Mesenchymal stem cell (in vitro differentiated cells and primary cell): ENCODE results near the gene COX6B2.

ENCODE experiments used
- DNase-seq: peaks from one replicate; pipeline ENCODE4 v3.0.0-alpha.2; 2013
- H2AFZ ChIP-seq: one replicate; pipeline ENCODE4 v1.6.1; 2013; ENCODE audit warnings: low read depth, mild to moderate bottlenecking, control low read depth, inconsistent platforms, low read length, moderate library complexity
- H2AK5ac ChIP-seq: 2 replicates; pipeline ENCODE4 v1.6.1; 2013; ENCODE audit warnings: low read length, moderate library complexity, mild to moderate bottlenecking, inconsistent platforms; ENCODE audit not compliant: severe bottlenecking
- H2BK120ac ChIP-seq: one replicate; pipeline ENCODE4 v1.6.1; 2013; ENCODE audit warnings: low read depth, mild to moderate bottlenecking, inconsistent platforms, low read length, moderate library complexity
- H2BK12ac ChIP-seq, 2 experiments: one replicate each; pipeline ENCODE4 v1.6.1; 2013; ENCODE audit warnings: inconsistent platforms in 2 of 2, low read length in 2 of 2, mild to moderate bottlenecking in 2 of 2, moderate library complexity in 2 of 2, control low read depth in 1 of 2
- H2BK15ac ChIP-seq: one replicate; pipeline ENCODE4 v1.6.1; 2013; ENCODE audit warnings: mild to moderate bottlenecking, low read depth, inconsistent platforms; ENCODE audit not compliant: poor library complexity, severe bottlenecking
- H2BK5ac ChIP-seq: 2 replicates; pipeline ENCODE4 v1.6.1; 2013; ENCODE audit warnings: low read depth, mild to moderate bottlenecking, low read length, control low read depth, inconsistent platforms; ENCODE audit not compliant: poor library complexity, severe bottlenecking
- H3K14ac ChIP-seq, 2 experiments: one replicate each; pipeline ENCODE4 v1.6.1; 2013; ENCODE audit warnings: inconsistent platforms in 2 of 2, low read length in 2 of 2, control low read depth in 1 of 2, mild to moderate bottlenecking in 1 of 2, moderate library complexity in 1 of 2
- H3K18ac ChIP-seq, 2 experiments: one replicate each; pipeline ENCODE4 v1.6.1; 2013; ENCODE audit warnings: inconsistent platforms in 2 of 2, low read length in 2 of 2, control low read depth in 1 of 2, low read depth in 1 of 2, mild to moderate bottlenecking in 1 of 2
- H3K23ac ChIP-seq, 2 experiments: one replicate each; pipeline ENCODE4 v1.6.1; 2013; ENCODE audit warnings: inconsistent platforms in 2 of 2, low read length in 2 of 2, mild to moderate bottlenecking in 2 of 2, moderate library complexity in 2 of 2, control low read depth in 1 of 2
- H3K27ac ChIP-seq: 2 replicates; pipeline ENCODE4 v1.5.1; 2013; ENCODE audit warnings: mild to moderate bottlenecking, moderate library complexity, low read length, control low read depth, inconsistent platforms; ENCODE audit not compliant: poor library complexity, severe bottlenecking
- H3K27me3 ChIP-seq, 2 experiments: 2 replicates each; pipeline versions ENCODE4 v1.6.1 to v1.7.0; 2013; ENCODE audit warnings: low read length in 2 of 2, mild to moderate bottlenecking in 2 of 2, moderate library complexity in 2 of 2, control low read depth in 1 of 2, inconsistent platforms in 1 of 2; ENCODE audit not compliant: control insufficient read depth in 1 of 2, insufficient read depth in 1 of 2
- H3K36me3 ChIP-seq, 2 experiments: 2 replicates each; pipeline versions ENCODE4 v1.6.1 to v1.7.0; 2013; ENCODE audit warnings: low read length in 2 of 2, control low read depth in 1 of 2, inconsistent platforms in 1 of 2, low read depth in 1 of 2, mild to moderate bottlenecking in 1 of 2; ENCODE audit not compliant: insufficient read depth in 2 of 2, control insufficient read depth in 1 of 2
- H3K4ac ChIP-seq, 2 experiments: one replicate each; pipeline ENCODE4 v1.6.1; 2013; ENCODE audit warnings: inconsistent platforms in 2 of 2, low read length in 2 of 2, mild to moderate bottlenecking in 2 of 2, moderate library complexity in 2 of 2, control low read depth in 1 of 2, low read depth in 1 of 2
- H3K4me1 ChIP-seq: 2 replicates; pipeline ENCODE4 v1.6.1; 2013; ENCODE audit warnings: low read depth, low read length, control low read depth; ENCODE audit not compliant: control insufficient read depth, insufficient read depth
- H3K4me2 ChIP-seq: 2 replicates; pipeline ENCODE4 v1.6.1; 2013; ENCODE audit warnings: low read length, mild to moderate bottlenecking, inconsistent platforms; ENCODE audit not compliant: poor library complexity, severe bottlenecking
- H3K4me3 ChIP-seq, 2 experiments: 2 replicates each; pipeline versions ENCODE4 v1.5.1 to v1.7.0; 2013; ENCODE audit warnings: low read length in 2 of 2, mild to moderate bottlenecking in 2 of 2, control low read depth in 1 of 2, low read depth in 1 of 2; ENCODE audit not compliant: insufficient read depth in 1 of 2
- H3K79me1 ChIP-seq: replicated peaks from 2 replicates; pipeline ENCODE4 v1.6.1; 2013; ENCODE audit warnings: mild to moderate bottlenecking, control low read depth, low read length, inconsistent platforms; ENCODE audit not compliant: poor library complexity, severe bottlenecking
- H3K9ac ChIP-seq: 2 replicates; pipeline ENCODE4 v1.7.0; 2013; ENCODE audit warnings: mild to moderate bottlenecking, low read length, moderate library complexity
- H3K9me3 ChIP-seq: 2 replicates; pipeline ENCODE4 v1.7.0; 2013; ENCODE audit warnings: mild to moderate bottlenecking, low read length; ENCODE audit not compliant: control insufficient read depth
- H4K8ac ChIP-seq: one replicate; pipeline ENCODE4 v1.6.1; 2013; ENCODE audit warnings: inconsistent platforms, mild to moderate bottlenecking, low read length, moderate library complexity
- H4K91ac ChIP-seq: one replicate; pipeline ENCODE4 v1.6.1; 2013; ENCODE audit warnings: mild to moderate bottlenecking, low read length, inconsistent platforms
- WGBS: methylation state at CpG from one replicate; pipeline ENCODE4 v1.1.7; 2013; ENCODE audit warnings: mixed read lengths; 5-methylcytosine and 5-hydroxymethylcytosine counted together

The COX6B2 gene

GRCh38 chr19:55305491-55305890 is 49.0 kb downstream of the COX6B2 start:
- H3K4me2 ChIP-seq = no peak overlapping the region
- H3K9me3 ChIP-seq = no peaks in the 10 kb centered on the region
- H3K27me3 ChIP-seq = no peaks in the 10 kb centered on the region
- H3K27ac ChIP-seq = no peak overlapping the region
- no peak overlapping the region for H2AK5ac ChIP-seq
- no peak overlapping the region for H2BK5ac ChIP-seq
- no peak overlapping the region for H3K23ac ChIP-seq
- peak; percentile 30 for DNase-seq
- H3K36me3 ChIP-seq = peaks cover 46 to 66% of the 10 kb centered on the region in 2 experiments
- no peak overlapping the region for H3K14ac ChIP-seq
- no peak overlapping the region for H3K18ac ChIP-seq
- H2BK15ac ChIP-seq = no peak overlapping the region
- WGBS = 83% methylated on average over 9 of the region's 9 CpGs
- no peaks in the 10 kb centered on the region for H3K79me1 ChIP-seq
- H2BK12ac ChIP-seq = no peak overlapping the region
- H4K8ac ChIP-seq = no peak overlapping the region
- H4K91ac ChIP-seq = no peak overlapping the region
- no peak overlapping the region for H3K4ac ChIP-seq
- H3K4me1 ChIP-seq = peaks cover 11% of the 10 kb centered on the region
- H2BK120ac ChIP-seq = no peak overlapping the region
- H3K4me3 ChIP-seq = no peak overlapping the region
- H3K9ac ChIP-seq = no peak overlapping the region
- H2AFZ ChIP-seq = no peak overlapping the region

DNA sequence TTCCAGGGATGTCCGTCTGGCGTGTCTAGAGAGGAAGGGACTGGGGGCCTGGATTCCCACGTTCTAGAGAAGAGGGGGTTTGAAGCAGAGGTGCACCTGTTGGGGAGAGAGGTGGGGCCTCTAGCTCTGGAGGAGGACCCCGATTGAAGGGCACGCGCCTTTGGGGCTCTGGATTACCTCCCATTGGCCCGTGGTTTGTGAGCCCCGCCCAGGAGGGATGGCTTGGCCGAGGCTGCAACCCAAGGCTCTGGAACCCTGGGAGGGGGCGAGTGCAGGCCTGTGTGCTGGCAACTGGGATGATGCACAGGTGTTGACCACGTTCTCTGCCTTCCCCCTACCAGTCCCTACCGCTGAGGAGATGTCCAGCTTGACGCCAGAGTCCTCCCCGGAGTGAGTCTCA is 49.5 kb downstream of the COX6B2 start:
- no peaks in the 10 kb centered on the region for H3K9me3 ChIP-seq
- H3K4me1 ChIP-seq = peaks cover 11% of the 10 kb centered on the region
- H3K4me3 ChIP-seq = no peak overlapping the region
- no peak overlapping the region for H3K4me2 ChIP-seq
- no peak overlapping the region for H2BK12ac ChIP-seq
- no peak overlapping the region for H4K8ac ChIP-seq
- no peak overlapping the region for H2BK5ac ChIP-seq
- no peak overlapping the region for H2BK15ac ChIP-seq
- no peak overlapping the region for H3K9ac ChIP-seq
- H4K91ac ChIP-seq = no peak overlapping the region
- H3K18ac ChIP-seq = no peak overlapping the region
- H3K36me3 ChIP-seq = peaks cover 46 to 63% of the 10 kb centered on the region in 2 experiments
- 89% methylated on average over 13 of the region's 14 CpGs for WGBS
- H2BK120ac ChIP-seq = no peak overlapping the region
- no peak overlapping the region for H3K4ac ChIP-seq
- no peak overlapping the region for H3K23ac ChIP-seq
- H3K27me3 ChIP-seq = no peaks in the 10 kb centered on the region
- no peak overlapping the region for H2AK5ac ChIP-seq
- no peak overlapping the region for H3K27ac ChIP-seq
- H2AFZ ChIP-seq = no peak overlapping the region
- H3K14ac ChIP-seq = no peak overlapping the region
- no peaks in the 10 kb centered on the region for H3K79me1 ChIP-seq
- no peak for DNase-seq

- Histone ChIP-seq H3K27ac (no peak overlapping the region), H2BK5ac (no peak overlapping the region), H3K4ac (no peak overlapping the region), H2BK12ac (no peak overlapping the region), H2BK15ac (no peak overlapping the region), H3K9me3 (no peaks in the 10 kb centered on the region), H3K4me2 (no peak overlapping the region), H3K27me3 (no peaks in the 10 kb centered on the region), H3K23ac (no peak overlapping the region), H2AK5ac (no peak overlapping the region), H3K4me3 (no peak overlapping the region), H3K9ac (no peak overlapping the region), H3K79me1 (no peaks in the 10 kb centered on the region), H4K8ac (no peak overlapping the region), H3K36me3 (peaks cover 42 to 63% of the 10 kb centered on the region in 2 experiments), H4K91ac (no peak overlapping the region), H3K4me1 (peaks cover 11% of the 10 kb centered on the region), H3K14ac (no peak overlapping the region), H2AFZ (no peak overlapping the region), H3K18ac (no peak overlapping the region), H2BK120ac (no peak overlapping the region)
- 95% methylated on average over 39 of the region's 39 CpGs for WGBS
- DNase-seq = no peak
Observed at GRCh38 chr19:55304279-55304978, 50.1 kb downstream of the COX6B2 start.

DNA sequence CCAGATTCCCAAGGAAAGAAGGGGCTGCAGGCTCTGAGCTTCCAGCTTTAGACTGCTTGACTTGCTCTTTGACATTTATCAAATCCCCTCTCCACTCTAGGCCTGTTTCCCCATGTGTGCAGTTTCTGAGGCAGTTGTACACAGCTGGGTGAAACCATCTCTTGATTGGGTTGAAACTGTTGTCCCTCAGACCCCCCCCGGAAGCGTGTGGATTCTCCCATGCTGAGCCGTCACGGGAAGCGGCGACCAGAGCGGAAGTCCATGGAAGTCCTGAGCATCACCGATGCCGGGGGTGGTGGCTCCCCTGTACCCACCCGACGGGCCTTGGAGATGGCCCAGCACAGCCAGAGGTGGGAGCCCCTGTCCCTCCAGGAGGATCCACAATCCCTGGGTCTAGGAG is 51.0 kb downstream of the COX6B2 start:
- H2AK5ac ChIP-seq = no peak overlapping the region
- H2BK12ac ChIP-seq = no peak overlapping the region
- H3K79me1 ChIP-seq = no peaks in the 10 kb centered on the region
- no peak overlapping the region for H3K4ac ChIP-seq
- no peak overlapping the region for H3K4me2 ChIP-seq
- no peak overlapping the region for H3K18ac ChIP-seq
- no peak overlapping the region for H2BK120ac ChIP-seq
- no peaks in the 10 kb centered on the region for H3K9me3 ChIP-seq
- H3K4me3 ChIP-seq = no peak overlapping the region
- H3K14ac ChIP-seq = no peak overlapping the region
- H3K27ac ChIP-seq = no peak overlapping the region
- H3K36me3 ChIP-seq = peaks cover 36 to 58% of the 10 kb centered on the region in 2 experiments
- no peak for DNase-seq
- no peak overlapping the region for H4K8ac ChIP-seq
- no peak overlapping the region for H2BK15ac ChIP-seq
- no peak overlapping the region for H3K23ac ChIP-seq
- no peak overlapping the region for H2AFZ ChIP-seq
- H2BK5ac ChIP-seq = no peak overlapping the region
- WGBS = 95% methylated on average over 11 of the region's 11 CpGs
- H3K4me1 ChIP-seq = peaks cover 11% of the 10 kb centered on the region
- H3K9ac ChIP-seq = no peak overlapping the region
- H3K27me3 ChIP-seq = no peaks in the 10 kb centered on the region
- no peak overlapping the region for H4K91ac ChIP-seq
